ENCODE measurements around the gene ZNF407. TPM values are rescaled to one million over a fixed set of nuclear protein-coding genes. Genes with fewer than 3 reads are reported as not detected.

Gene ZNF407
- total RNA-seq, 2 donors from 2014 or later, result 13.0 to 13.9 TPM

DNA sequence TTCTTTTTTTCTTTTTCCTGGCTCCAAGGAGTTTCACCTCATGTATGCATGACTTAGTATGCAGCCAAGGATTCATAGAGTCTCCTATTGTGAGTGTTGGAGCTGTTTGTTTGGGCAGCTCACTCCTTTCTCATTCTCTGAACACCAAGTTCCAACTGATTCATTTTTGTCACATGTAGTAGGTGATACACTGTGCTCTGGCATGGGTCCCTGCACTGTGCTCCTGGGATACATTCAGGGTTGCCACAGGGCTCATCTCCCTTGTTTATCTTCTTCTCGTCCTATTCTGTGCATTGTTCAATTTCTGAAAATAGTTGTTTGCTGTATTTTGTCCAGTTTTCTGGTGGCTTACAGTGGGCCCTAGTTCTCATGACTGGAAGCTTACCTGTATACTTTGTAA, 96.8 kb downstream of the ZNF407 start:
- no peak for DNase-seq
- ATAC-seq, result no peak
- intact Hi-C loops (cut with DNase I, micrococcal nuclease), result no loop called here

DNA sequence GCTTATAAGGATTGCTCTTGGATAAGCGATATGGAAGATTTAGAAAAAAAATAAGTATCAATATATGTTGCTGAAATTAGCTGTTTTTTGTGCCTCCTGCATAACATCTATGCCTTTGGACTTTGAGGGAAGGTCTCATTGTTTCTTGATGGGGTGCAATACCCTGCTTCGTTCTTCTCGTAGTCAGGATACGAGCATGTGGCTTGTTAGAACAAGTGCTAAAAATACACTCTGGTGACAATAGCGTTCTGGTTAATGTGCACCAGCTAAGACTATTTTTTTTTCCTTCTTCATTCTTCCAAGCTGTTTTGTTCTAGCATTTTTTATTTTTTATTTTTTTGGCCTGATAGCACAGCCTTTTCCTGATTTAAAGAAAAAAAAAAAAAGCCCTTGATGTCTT, 97.5 kb downstream of the ZNF407 start:
- no peak for ATAC-seq
- intact Hi-C loops (cut with DNase I, micrococcal nuclease), result no loop called here
- no peak for DNase-seq

DNA sequence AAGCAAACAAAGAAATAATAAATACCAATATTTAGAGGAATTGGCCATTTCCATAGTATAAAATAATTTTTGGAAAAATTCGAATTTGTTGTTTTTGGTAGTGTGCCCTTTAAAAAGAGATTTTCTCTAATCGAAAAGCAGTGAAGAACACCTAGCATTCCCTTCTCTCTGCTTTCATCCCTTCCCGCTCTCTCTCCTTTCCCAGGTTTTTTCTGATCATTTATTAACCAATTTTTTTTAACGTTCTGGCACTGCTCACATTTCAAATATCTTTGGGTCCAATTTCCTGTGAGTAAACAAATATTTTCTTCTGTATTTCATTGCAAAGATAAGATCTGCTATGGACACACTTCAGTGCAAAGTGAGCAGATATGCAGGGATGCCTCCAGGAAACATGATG, 101.2 kb downstream of the ZNF407 start:
- intact Hi-C loops (cut with DNase I, micrococcal nuclease), result no loop called here
- DNase-seq, result no peak
- no peak for ATAC-seq

DNA sequence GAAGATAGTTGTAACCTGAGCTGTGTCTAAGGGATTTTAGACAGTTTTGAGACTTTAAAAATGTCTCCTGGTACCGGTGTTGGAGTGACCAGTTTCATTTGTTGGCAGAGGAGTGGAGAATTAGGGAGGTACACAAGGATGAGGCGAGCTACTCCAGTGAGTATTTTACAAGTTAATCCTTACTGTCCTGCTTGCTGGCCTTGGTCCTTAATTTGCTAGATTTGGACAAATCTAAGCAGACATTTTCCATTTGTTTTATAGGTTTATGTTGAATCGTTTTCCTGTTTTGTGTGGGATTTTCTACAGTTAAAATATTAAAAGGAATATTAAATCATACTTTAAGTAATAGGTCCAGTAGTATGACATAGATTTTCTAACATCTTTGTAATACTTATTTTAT, 101.8 kb downstream of the ZNF407 start:
- intact Hi-C loops (cut with DNase I, micrococcal nuclease), result no loop called here
- ATAC-seq (no peak), DNase-seq (no peak)

DNA sequence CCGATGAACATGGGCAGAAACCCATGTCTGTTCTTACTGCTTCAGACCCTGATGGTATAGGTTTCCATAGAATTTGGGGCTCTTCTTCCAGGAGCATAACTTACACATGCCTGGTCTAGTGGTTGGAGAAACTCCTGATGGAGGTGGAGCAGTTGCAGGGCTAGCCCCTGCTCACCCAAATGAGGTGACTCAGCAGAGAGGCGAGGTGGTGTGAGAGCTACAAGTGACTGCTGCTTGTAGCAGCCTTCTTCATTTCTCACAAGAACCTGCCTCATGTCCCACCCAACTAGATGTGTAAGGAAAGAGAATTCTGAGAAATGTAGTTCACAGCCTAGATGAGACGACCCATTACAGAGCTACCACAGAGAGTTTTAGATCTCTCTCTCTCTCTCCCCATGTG, 105.3 kb downstream of the ZNF407 start:
- no peak for ATAC-seq
- intact Hi-C loops (cut with DNase I, micrococcal nuclease), result no loop called here

DNA sequence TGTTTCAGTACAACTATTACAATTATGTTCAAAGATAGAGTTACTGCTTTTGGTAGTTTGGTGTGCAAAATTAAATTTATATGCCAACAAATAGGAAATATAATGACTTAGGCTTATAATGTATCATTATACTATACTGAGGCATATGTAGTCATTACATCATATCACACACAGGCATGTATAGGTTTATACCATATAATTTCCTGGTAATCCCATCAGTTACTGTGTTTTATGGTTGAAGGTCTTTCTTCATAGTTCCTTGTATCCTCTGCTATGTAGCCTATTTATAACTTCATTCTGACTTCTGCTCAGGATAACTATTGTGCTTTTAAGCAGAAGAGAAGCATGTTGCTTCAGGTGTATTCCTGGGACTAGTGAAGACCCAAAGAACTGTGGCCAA, 110.5 kb downstream of the ZNF407 start:
- intact Hi-C loops (cut with DNase I, micrococcal nuclease), result no loop called here
- ATAC-seq (peak; percentile 86), DNase-seq (no peak)

More for the DNA sequence above, 105.3 kb downstream of the ZNF407 start:
- DNase-seq, result no peak

DNA sequence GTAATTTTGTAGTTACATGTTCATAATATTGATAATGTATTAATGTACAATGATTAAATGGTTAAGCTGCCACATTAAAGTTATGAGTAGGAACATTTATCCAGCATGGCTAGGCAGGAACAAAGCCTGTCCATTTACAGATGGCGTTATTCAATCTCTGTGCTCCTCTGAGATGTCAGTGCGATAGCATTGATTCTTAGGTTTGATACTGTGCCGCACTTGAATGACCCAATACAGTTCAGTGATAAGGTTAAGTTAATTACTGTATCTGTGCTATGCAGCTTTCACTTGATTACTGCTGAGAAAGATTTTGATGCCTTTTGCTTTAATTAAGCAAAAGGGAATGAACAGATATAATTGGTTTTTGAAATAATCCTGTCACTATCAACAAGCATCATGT, 111.8 kb downstream of the ZNF407 start:
- no peak for DNase-seq
- intact Hi-C loops (cut with DNase I, micrococcal nuclease), result no loop called here
- no peak for ATAC-seq

DNA sequence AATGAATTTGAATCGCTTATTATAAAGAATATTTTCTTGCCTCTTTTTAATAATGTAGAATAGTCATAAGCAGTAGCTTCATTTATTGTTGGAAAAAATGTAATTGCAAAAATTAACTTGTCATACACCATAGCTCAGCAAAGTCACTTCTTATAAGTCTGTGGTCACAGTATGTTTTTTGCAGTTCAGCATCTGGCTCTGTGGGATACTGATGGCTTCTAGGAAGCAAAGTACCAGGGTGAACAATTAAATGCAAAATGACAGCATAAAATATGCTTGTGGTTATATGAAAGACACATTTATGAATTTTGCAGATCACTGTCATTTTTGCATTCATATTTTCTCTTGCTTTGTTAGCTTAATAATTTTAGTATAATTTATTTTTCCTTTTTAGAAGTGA, 116.5 kb downstream of the ZNF407 start:
- DNase-seq, result no peak
- intact Hi-C loops (cut with DNase I, micrococcal nuclease), result no loop called here
- no peak for ATAC-seq

DNA sequence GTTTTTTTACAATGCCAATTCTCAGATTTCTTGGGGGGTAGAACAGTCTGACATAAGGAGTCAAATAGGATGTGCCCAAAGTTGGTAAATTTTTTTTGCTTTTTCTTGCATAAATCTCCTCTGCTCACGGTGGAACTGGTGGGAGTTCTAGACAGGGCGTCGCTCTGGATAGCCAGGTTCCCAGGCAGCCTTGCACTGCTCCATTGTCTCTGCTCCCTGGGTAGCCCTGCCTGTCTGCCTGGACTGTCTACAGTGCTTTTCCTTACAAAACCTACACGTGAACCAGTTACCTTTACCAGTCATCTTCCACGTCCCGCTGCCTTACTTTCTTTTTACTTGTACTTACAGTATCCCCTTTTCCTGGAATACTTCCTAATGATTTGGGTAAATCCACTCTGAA, 117.1 kb downstream of the ZNF407 start:
- intact Hi-C loops (cut with DNase I, micrococcal nuclease), result no loop called here

DNA sequence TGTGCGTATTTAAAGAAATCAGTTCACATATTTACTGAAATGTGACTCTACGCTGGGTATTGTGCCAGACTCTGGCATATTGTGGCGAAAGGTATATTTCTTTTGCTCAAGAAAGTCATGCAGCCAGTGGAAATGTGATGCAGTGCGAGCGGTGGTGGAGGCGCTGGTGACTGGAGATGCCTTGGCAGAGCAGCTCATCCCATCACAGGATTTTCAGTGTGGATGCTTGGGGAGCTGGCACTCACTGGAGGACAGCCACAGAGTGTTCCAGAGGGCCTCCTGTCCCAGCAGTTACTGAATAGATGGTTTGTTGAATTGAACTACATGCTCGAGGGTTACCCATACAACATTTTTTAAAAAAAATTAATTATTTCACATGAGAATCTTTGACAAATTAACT, 117.6 kb downstream of the ZNF407 start:
- ATAC-seq, result no peak
- no peak for DNase-seq
- intact Hi-C loops (cut with DNase I, micrococcal nuclease), result no loop called here

More for the DNA sequence above, 117.1 kb downstream of the ZNF407 start:
- DNase-seq (no peak), ATAC-seq (no peak)

DNA sequence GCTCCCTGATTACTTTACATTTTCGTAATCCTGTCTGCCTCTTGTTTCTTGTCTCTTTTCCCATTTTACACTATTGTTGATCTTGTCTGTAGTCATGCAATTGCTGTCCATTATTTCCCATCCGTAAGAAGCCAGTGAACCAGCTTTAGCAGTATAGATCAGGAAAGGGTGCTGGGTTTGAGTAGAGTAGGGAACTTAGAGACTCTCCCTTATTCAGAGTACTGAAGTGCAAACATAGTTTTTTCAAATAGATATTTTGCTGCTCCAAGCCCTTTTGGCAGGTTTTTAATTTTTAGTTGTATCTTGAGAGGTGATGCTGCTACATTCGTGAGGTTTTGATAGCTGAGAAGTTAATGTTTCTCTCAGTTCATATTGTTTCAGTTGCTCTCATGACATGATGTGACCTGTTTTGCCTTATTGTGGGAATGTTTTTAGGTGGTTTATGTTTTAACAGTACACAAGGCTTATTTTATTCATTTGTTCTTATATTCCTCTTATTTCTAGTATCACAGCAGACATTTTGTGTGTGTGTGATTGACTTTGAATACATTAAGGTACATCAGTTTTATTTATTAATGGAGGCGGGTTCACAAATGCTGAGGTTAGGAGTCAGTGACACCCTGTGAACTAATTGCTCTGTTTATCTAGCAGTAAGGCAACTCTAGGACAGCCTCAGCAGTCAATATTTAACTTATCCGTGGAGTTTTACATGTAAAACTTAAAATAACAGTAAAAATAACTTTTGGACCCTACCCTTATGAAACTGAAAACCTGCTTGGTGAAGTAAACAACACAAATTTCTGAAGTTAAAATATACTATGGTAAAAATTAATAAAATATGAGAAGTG, 118.4 kb downstream of the ZNF407 start:
- DNase-seq, result no peak
- intact Hi-C loops (cut with DNase I, micrococcal nuclease), result no loop called here
- no peak for ATAC-seq

DNA sequence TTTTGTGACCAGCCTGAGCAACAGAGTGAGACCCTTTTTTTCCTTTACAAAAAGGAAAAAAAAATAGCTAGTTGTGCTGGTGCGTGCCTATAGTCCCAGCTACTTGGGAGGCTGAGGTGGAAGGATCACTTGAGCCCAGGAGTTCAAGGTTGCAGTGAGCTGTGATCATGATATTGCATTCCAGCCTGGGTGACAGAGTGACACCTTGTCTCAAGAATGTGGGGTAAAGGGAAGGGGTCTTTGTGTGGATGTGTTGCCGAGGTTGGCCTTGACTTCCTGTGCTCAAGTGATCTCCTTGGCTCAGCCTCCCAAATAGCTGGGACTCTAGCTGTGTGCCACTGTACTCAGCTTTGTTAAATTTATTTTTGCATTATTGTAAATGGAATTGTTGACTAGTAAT, 120.6 kb downstream of the ZNF407 start:
- DNase-seq, result no peak
- intact Hi-C loops (cut with DNase I, micrococcal nuclease), result no loop called here
- no peak for ATAC-seq

DNA sequence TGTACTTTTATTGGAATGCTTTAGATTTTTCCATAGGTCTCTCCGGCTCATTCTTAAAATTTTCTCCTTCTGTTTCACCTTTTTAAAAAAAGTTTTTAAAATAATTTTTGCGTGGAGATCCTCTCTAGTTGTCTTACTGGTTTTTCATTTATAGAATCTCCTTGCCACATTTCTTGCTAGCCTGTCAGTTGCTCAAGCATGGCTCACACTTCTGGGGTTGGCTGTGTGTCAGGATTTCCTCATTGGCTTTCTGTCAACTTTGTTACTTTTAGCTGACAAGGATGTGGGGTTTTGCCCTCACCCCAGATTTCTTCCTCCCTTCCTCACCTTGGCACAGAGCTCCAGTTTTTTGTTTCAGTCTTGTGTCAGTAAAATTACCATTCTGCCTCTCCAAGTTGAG, 124.6 kb downstream of the ZNF407 start:
- ATAC-seq (no peak), DNase-seq (no peak)
- intact Hi-C loops (cut with DNase I, micrococcal nuclease), result no loop called here

DNA sequence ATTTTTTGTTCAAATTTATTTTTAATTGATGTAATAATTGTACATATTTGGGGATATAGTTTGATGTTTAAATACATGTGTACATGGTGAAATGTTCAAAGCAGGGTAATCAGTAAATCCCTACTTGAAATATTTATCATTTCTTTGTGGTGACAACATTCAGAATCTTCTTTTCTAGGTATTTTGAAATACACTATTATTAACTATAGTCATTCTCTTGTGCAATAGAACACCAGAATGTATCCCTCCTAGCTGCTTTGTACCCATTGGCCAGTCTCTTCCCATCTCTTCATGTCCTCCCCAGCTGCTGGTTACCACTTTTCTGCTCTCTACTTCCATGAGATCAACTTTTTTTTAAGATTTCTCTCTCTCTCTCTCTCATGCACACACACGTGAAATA, 126.5 kb downstream of the ZNF407 start:
- intact Hi-C loops (cut with DNase I, micrococcal nuclease), result no loop called here
- no peak for ATAC-seq
- DNase-seq, result no peak

DNA sequence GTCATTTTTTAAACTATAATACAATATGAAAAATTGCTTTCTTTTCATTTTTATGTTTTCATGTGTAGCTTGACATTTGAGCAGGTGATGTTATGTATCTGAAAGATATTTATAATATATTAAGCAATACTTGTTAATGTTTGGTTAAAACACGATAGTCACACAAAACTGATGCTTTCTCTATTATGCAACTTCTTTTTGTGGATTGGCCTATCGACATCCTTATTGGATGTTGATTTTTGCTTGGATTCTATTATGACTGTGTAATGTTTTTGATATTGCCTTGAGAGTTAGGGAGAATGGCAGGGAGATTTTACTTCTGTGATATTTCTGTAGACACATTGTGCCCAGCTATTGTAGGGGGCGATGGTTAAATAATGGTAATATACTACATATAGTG, 128.0 kb downstream of the ZNF407 start:
- no peak for DNase-seq
- no peak for ATAC-seq
- intact Hi-C loops (cut with DNase I, micrococcal nuclease), result no loop called here

DNA sequence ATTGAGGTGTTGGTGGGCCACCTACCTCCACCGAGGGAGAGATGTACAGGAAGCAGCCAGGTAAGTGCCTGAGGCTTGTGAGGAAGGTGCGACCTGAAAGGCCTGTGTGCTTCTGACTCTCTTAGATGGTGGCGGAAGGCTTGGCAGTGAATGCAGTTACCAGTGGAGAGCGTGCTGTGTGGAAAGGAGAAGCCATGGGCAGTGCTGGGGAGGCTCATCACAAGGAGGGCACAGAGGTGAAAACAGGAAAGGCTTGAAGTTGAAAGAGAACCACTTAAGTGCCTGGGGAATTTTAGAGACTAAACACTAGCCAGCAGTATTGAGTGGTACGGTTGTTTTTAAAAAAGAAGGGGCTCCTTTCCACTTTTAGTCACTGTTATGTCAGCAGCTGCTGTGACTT, 130.9 kb downstream of the ZNF407 start:
- ATAC-seq (no peak), DNase-seq (no peak)
- intact Hi-C loops (cut with DNase I, micrococcal nuclease), result no loop called here

DNA sequence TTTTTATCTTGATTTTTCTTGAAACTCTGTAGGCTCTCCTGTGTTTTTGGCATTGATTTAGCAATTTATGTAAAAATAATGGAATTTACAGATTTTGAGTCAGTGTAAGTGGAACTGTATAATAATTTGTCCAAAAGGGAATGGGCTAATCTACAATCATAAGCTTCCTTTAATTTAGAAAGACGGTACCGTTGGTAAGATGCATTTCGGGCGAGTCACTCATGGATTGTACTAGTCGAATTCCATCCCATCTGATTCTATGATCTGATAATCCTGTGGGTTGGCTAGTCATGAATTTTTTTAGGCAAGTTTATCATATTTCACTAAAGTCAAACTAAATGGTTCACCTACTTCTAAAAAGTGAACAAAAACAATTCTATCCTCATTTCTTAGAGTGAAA, 133.4 kb downstream of the ZNF407 start:
- no peak for DNase-seq
- intact Hi-C loops (cut with DNase I, micrococcal nuclease), result no loop called here

DNA sequence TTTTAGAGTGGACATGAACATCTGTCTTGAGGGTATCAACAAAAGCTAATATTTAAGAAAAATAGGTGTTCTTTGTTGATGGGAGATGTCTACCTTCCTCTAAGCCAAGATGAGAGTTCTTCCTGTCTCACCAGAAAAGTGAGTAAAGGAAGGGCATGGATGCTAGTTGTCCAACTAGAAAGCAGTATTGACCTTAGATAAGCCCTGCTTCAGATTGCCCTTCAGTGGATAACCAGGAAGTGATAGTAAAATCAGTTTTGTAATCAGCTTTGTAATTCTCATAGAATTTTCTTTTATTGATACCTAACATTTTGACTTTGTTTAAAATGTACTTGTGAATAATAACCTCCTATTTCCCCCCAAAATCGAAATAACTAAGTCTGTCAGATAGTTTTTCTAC, 134.7 kb downstream of the ZNF407 start:
- intact Hi-C loops (cut with DNase I, micrococcal nuclease), result no loop called here
- DNase-seq (no peak), ATAC-seq (peak; percentile 73)

More for the DNA sequence above, 133.4 kb downstream of the ZNF407 start:
- no peak for ATAC-seq

DNA sequence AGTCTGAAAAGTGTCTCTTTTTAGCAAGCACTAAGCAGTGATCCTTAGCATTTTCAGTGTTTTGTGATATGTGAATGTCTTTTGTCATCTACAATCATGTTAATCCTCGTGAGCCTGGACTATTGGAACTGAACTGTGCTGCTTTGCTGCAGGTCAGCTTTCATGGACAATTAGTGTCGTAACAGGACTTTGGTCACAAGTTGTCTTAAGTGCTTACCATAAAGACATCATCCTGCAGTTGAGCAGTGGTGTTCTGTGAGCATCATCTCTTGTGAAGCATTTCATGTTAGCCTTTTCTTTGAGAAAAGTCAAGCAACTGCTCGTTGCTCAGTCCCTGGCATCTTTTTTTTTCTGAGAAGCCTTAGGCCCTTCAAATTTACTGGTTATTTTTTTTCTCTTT, 135.9 kb downstream of the ZNF407 start:
- ATAC-seq, result peak; percentile 95
- DNase-seq, result no peak
- intact Hi-C loops (cut with DNase I, micrococcal nuclease), result no loop called here

DNA sequence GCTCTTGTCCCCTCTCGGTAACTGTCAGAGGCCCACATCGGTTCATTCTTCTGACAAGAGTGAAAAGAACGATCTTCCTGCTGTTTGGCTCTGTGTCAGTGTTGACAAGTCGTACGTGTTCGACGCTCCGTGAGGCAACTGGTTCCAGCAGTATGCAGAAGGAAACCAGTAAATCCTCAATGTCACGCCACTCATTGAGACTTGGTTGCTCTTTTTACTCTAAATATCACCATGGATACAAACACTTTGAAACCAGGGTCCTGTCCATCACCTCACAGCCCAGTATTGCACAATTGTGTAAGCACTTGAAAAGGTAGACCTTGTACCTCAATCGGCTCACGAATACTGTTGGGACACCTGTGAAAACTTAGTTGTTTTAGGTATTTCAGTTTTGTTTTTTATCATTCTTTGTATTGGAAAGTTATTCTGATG, 136.4 kb downstream of the ZNF407 start:
- ATAC-seq (no peak), DNase-seq (no peak)
- intact Hi-C loops (cut with DNase I, micrococcal nuclease), result no loop called here

DNA sequence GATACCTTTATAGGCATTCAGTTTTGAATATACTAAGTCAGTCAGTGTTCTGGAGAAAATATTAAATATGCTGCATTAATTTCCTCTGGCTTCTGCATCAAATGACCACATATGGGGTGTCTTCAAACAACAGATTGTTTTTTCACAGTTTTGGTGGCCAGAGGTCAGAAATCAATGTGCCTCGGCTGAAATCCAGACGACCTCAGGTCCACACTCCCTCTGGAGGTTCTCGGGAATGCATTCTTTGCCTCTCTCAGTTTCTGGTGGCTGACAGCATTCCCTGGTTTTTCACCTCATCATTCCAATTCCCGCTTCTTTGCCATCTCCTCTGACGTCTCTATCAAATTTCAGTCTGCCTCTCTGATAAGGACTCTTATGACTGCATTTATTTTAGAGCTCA, 142.3 kb downstream of the ZNF407 start:
- intact Hi-C loops (cut with DNase I, micrococcal nuclease), result no loop called here
- ATAC-seq, result no peak
- DNase-seq, result no peak

Measured in left colon (tissue), 2 donors.